IPS DF 6.9 (cell line): ENCODE data around the gene MPP3.

Experiments used
- DNase-seq: peaks from one replicate; pipeline ENCODE4 v3.0.0-alpha.2; 2013; ENCODE audit warnings: low read depth, low spot score
- H3K27ac ChIP-seq: one replicate; pipeline ENCODE4 v1.5.1; 2013; ENCODE audit warnings: low read length, control low read depth
- H3K27me3 ChIP-seq: 2 replicates; pipeline ENCODE4 v1.6.1; 2013; ENCODE audit warnings: mild to moderate bottlenecking, low read length; ENCODE audit not compliant: control insufficient read depth, insufficient read depth
- H3K36me3 ChIP-seq: 2 replicates; pipeline ENCODE4 v1.6.1; 2013; ENCODE audit warnings: low read length; ENCODE audit not compliant: control insufficient read depth, insufficient read depth
- H3K4me1 ChIP-seq: 2 replicates; pipeline ENCODE4 v1.6.1; 2013; ENCODE audit warnings: low read length; ENCODE audit not compliant: control insufficient read depth, insufficient read depth
- H3K4me3 ChIP-seq: 2 replicates; pipeline ENCODE4 v1.5.1; 2013; ENCODE audit warnings: mild to moderate bottlenecking, low read length
- H3K9me3 ChIP-seq: 2 replicates; pipeline ENCODE4 v1.6.1; 2013; ENCODE audit warnings: low read length, inconsistent platforms; ENCODE audit not compliant: control insufficient read depth, insufficient read depth
- WGBS: extraction: QIAGEN DNeasy Blood & Tissue Kit; methylation state at CpG from one replicate; pipeline ENCODE4 v1.1.7; 2013; ENCODE audit warnings: mixed read lengths, missing lambda C conversion rate; ENCODE audit not compliant: insufficient read length, insufficient coverage; 5-methylcytosine and 5-hydroxymethylcytosine counted together

Gene MPP3

GRCh38 chr17:43774304-43775250, 58.4 kb downstream of the MPP3 start:
- no CpG with 5 or more reads among the region's 16 CpGs for WGBS
- H3K9me3 ChIP-seq = no peaks in the 10 kb centered on the region
- H3K36me3 ChIP-seq = peaks cover 21% of the 10 kb centered on the region

GRCh38 chr17:43772877-43773648, 59.9 kb downstream of the MPP3 start:
- Histone ChIP-seq H3K27ac (no peak overlapping the region), H3K9me3 (no peaks in the 10 kb centered on the region), H3K4me1 (no peaks in the 10 kb centered on the region), H3K27me3 (no peaks in the 10 kb centered on the region), H3K36me3 (peaks cover 24% of the 10 kb centered on the region), H3K4me3 (no peak overlapping the region)
- no peak for DNase-seq
- no CpG with 5 or more reads among the region's 10 CpGs for WGBS

More at GRCh38 chr17:43774304-43775250, 58.4 kb downstream of the MPP3 start:
- Histone ChIP-seq H3K4me1 (peaks cover 1% of the 10 kb centered on the region; the same call in 1 of the 2 replicates), H3K27me3 (no peaks in the 10 kb centered on the region), H3K27ac (no peak overlapping the region), H3K4me3 (no peak overlapping the region)
- no peak for DNase-seq

GRCh38 chr17:43771463-43771862, 61.5 kb downstream of the MPP3 start:
- no CpG with 5 or more reads among the region's 9 CpGs for WGBS
- H3K9me3 ChIP-seq = no peaks in the 10 kb centered on the region
- no peak overlapping the region for H3K27ac ChIP-seq
- H3K4me3 ChIP-seq = no peak overlapping the region
- no peaks in the 10 kb centered on the region for H3K27me3 ChIP-seq
- no peaks in the 10 kb centered on the region for H3K4me1 ChIP-seq
- peaks cover 24% of the 10 kb centered on the region for H3K36me3 ChIP-seq
- no peak for DNase-seq

- H3K4me3 ChIP-seq = no peak overlapping the region
- no peak overlapping the region for H3K27ac ChIP-seq
- H3K4me1 ChIP-seq = no peaks in the 10 kb centered on the region
- no peaks in the 10 kb centered on the region for H3K9me3 ChIP-seq
- peaks cover 24% of the 10 kb centered on the region for H3K36me3 ChIP-seq
- WGBS = no CpG with 5 or more reads among the region's 2 CpGs
- no peak for DNase-seq
- no peaks in the 10 kb centered on the region for H3K27me3 ChIP-seq
These were observed 62.0 kb downstream of the MPP3 start for GRCh38 chr17:43770957-43771356.

- H3K4me1 ChIP-seq = no peaks in the 10 kb centered on the region
- H3K9me3 ChIP-seq = no peaks in the 10 kb centered on the region
- DNase-seq = no peak
- WGBS = no CpG with 5 or more reads among the region's 11 CpGs
- no peak overlapping the region for H3K27ac ChIP-seq
- H3K36me3 ChIP-seq = peaks cover 24% of the 10 kb centered on the region
- H3K27me3 ChIP-seq = no peaks in the 10 kb centered on the region
- no peak overlapping the region for H3K4me3 ChIP-seq
These were observed 63.1 kb downstream of the MPP3 start for GRCh38 chr17:43769859-43770258.

GRCh38 chr17:43769426-43769825, 63.5 kb downstream of the MPP3 start:
- Histone ChIP-seq H3K36me3 (peaks cover 24% of the 10 kb centered on the region), H3K27me3 (no peaks in the 10 kb centered on the region), H3K4me1 (no peaks in the 10 kb centered on the region), H3K9me3 (no peaks in the 10 kb centered on the region), H3K4me3 (no peak overlapping the region), H3K27ac (no peak overlapping the region)
- DNase-seq = no peak
- no CpG with 5 or more reads among the region's 16 CpGs for WGBS

- Histone ChIP-seq H3K4me1 (no peaks in the 10 kb centered on the region), H3K27me3 (no peaks in the 10 kb centered on the region), H3K27ac (no peak overlapping the region), H3K4me3 (no peak overlapping the region), H3K36me3 (peaks cover 19% of the 10 kb centered on the region), H3K9me3 (no peaks in the 10 kb centered on the region)
- no peak for DNase-seq
- no CpG with 5 or more reads among the region's 7 CpGs for WGBS
These were observed 64.0 kb downstream of the MPP3 start for GRCh38 chr17:43768943-43769342.

GRCh38 chr17:43768382-43768781, 64.6 kb downstream of the MPP3 start:
- H3K4me3 ChIP-seq = no peak overlapping the region
- no peak overlapping the region for H3K27ac ChIP-seq
- WGBS = no CpG with 5 or more reads among the region's 9 CpGs

GRCh38 chr17:43767713-43768059, 65.3 kb downstream of the MPP3 start:
- Histone ChIP-seq H3K27me3 (no peaks in the 10 kb centered on the region), H3K9me3 (no peaks in the 10 kb centered on the region), H3K36me3 (peaks cover 16% of the 10 kb centered on the region), H3K4me3 (no peak overlapping the region), H3K27ac (no peak overlapping the region), H3K4me1 (no peaks in the 10 kb centered on the region)
- WGBS = no CpG with 5 or more reads among the region's 5 CpGs
- no peak for DNase-seq

More at GRCh38 chr17:43768382-43768781, 64.6 kb downstream of the MPP3 start:
- Histone ChIP-seq H3K36me3 (peaks cover 19% of the 10 kb centered on the region), H3K9me3 (no peaks in the 10 kb centered on the region), H3K27me3 (no peaks in the 10 kb centered on the region), H3K4me1 (no peaks in the 10 kb centered on the region)
- DNase-seq = no peak

- no peaks in the 10 kb centered on the region for H3K4me1 ChIP-seq
- WGBS = no CpG with 5 or more reads among the region's 6 CpGs
- no peak for DNase-seq
These were observed 65.8 kb downstream of the MPP3 start for GRCh38 chr17:43767053-43767712.

More at GRCh38 chr17:43767053-43767712, 65.8 kb downstream of the MPP3 start:
- Histone ChIP-seq H3K9me3 (no peaks in the 10 kb centered on the region), H3K4me3 (no peak overlapping the region), H3K27me3 (no peaks in the 10 kb centered on the region), H3K36me3 (peaks cover 11% of the 10 kb centered on the region; the same call in 1 of the 2 replicates), H3K27ac (no peak overlapping the region)
